RWPE2 (cell line): ENCODE data around the gene ACKR3.

ENCODE experiments used
- ATAC-seq: fragments of 200-7000 bp; cut with Tn5 transposase; 3 replicates; pipeline ENCODE4 v1.9.1; 2021; ENCODE audit warnings: low read depth
- DNase-seq: peaks from one replicate; pipeline ENCODE4 v3.0.0-alpha.2; 2020; ENCODE audit warnings: low spot score
- H3K27ac ChIP-seq: fragments of 450-650 bp; 2 replicates; pipeline ENCODE4 v1.5.1; 2017; ENCODE audit warnings: mild to moderate bottlenecking; ENCODE audit not compliant: poor library complexity, severe bottlenecking
- H3K27me3 ChIP-seq: fragments of 250-450 bp; sonication (Bioruptor Pico); 2 replicates; pipeline ENCODE4 v1.5.1; 2021; ENCODE audit warnings: mild to moderate bottlenecking, moderate library complexity; ENCODE audit not compliant: insufficient read depth, poor library complexity, severe bottlenecking
- H3K36me3 ChIP-seq: fragments of 250-450 bp; sonication (Bioruptor Pico); 2 replicates; pipeline ENCODE4 v1.5.1; 2020; ENCODE audit warnings: low read depth, mild to moderate bottlenecking, moderate library complexity
- H3K4me1 ChIP-seq: fragments of 250-450 bp; sonication (Bioruptor Pico); 2 replicates; pipeline ENCODE4 v1.5.1; 2021; ENCODE audit warnings: mild to moderate bottlenecking, moderate library complexity; ENCODE audit not compliant: insufficient read depth, poor library complexity, severe bottlenecking
- H3K4me3 ChIP-seq: fragments of 250-450 bp; sonication (Bioruptor Pico); 2 replicates; pipeline ENCODE4 v1.5.1; 2021; ENCODE audit warnings: mild to moderate bottlenecking, moderate library complexity; ENCODE audit not compliant: severe bottlenecking
- H3K9me3 ChIP-seq: fragments of 250-450 bp; sonication (Bioruptor Pico); 2 replicates; pipeline ENCODE4 v1.5.1; 2021; ENCODE audit warnings: mild to moderate bottlenecking, moderate library complexity; ENCODE audit not compliant: severe bottlenecking
- TF ChIP-seq, protein P1 (sequence below): fragments of 450-650 bp; IDR thresholded peaks from one replicate; pipeline ENCODE4 v1.5.1; 2017; ENCODE audit warnings: mild to moderate bottlenecking, moderate library complexity; ENCODE audit not compliant: poor library complexity, severe bottlenecking

The ACKR3 gene

DNA sequence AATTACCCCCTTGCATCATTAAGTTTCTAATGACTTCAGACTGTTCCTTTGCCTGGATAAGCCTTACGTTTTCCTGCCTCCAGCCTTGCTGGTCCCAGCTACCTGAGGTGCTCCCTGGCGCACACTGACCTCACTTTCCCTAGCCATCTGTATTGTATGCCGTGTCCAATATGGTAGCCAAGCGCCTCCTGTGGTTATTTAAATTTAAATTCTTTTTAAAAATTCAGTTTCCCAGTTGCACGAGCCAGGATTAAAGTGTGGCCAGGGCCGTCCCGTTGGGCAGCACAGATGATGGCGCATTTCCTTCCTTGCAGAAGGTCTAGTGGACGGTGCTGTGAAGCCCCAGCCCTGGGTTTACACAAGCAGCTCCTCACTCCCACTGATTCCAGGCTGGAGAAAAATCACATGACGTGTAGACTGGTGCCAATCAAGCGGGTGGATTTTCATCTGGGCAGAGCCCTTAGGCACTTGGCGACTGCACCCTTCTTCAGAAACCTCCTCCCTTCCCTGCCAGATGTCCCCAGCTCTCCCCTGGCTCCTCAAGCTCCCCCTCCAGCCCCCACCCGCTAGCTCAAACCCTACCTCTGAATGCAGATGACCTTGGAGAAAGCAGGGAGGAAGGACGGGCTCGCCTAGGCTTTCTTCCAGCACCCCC is 33.9 kb downstream of the ACKR3 start:
- Histone ChIP-seq H3K4me1 (no peaks in the 10 kb centered on the region), H3K27me3 (no peaks in the 10 kb centered on the region)
- ATAC-seq = no peak

DNA sequence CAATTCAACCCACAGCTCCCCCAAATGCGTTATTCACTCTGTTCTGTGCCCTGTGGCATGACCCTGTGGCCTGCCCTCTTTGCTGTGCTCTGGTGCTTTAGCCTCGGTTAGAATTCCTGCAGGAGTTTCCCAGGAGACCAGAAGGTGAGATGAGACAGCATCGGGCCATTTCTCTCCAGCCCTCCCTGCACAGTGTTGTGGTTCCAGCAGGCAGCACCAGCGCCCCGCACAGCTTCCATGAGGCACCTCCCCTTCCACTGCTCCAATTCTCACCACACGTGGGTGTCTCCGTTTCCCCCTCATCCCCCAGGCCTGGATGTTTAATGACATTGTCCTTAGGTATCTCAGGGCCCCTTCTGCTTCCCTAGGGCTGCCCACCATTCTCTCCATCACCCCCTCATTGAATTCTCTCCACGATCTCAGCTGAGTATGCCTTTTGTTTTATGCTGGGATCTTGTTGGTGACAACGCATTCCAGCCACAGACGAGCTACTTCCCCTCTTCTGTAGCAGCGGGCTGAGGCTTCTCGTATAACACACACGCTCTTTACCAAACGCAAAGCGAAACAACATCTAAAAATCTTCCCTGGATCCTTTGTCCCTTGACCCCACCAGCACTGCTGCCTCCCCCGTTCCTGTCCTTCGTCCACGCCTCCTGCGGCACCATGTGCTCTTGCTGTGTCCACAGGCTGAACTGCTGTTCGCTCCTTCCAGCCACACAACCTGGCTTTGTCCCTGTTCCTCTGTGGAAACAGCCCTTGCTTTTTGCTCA is 35.1 kb downstream of the ACKR3 start:
- ATAC-seq (no peak), DNase-seq (no peak)
- TF ChIP-seq, protein P1, sequence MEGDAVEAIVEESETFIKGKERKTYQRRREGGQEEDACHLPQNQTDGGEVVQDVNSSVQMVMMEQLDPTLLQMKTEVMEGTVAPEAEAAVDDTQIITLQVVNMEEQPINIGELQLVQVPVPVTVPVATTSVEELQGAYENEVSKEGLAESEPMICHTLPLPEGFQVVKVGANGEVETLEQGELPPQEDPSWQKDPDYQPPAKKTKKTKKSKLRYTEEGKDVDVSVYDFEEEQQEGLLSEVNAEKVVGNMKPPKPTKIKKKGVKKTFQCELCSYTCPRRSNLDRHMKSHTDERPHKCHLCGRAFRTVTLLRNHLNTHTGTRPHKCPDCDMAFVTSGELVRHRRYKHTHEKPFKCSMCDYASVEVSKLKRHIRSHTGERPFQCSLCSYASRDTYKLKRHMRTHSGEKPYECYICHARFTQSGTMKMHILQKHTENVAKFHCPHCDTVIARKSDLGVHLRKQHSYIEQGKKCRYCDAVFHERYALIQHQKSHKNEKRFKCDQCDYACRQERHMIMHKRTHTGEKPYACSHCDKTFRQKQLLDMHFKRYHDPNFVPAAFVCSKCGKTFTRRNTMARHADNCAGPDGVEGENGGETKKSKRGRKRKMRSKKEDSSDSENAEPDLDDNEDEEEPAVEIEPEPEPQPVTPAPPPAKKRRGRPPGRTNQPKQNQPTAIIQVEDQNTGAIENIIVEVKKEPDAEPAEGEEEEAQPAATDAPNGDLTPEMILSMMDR = no peak
- H3K27me3 ChIP-seq = no peaks in the 10 kb centered on the region
- no peaks in the 10 kb centered on the region for H3K36me3 ChIP-seq
- H3K4me1 ChIP-seq = no peaks in the 10 kb centered on the region
- H3K9me3 ChIP-seq = no peaks in the 10 kb centered on the region
- H3K27ac ChIP-seq = no peak overlapping the region
- H3K4me3 ChIP-seq = no peak overlapping the region

More for the DNA sequence above, 33.9 kb downstream of the ACKR3 start:
- no peaks in the 10 kb centered on the region for H3K9me3 ChIP-seq
- TF ChIP-seq, protein P1 = no peak
- no peaks in the 10 kb centered on the region for H3K36me3 ChIP-seq
- no peak for DNase-seq
- no peak overlapping the region for H3K4me3 ChIP-seq
- H3K27ac ChIP-seq = no peak overlapping the region

- TF ChIP-seq, protein P1 = no peak
- H3K36me3 ChIP-seq = no peaks in the 10 kb centered on the region
- H3K4me3 ChIP-seq = no peak overlapping the region
- ATAC-seq = no peak
- H3K4me1 ChIP-seq = no peaks in the 10 kb centered on the region
- DNase-seq = no peak
- H3K27ac ChIP-seq = no peak overlapping the region
- no peaks in the 10 kb centered on the region for H3K9me3 ChIP-seq
- no peaks in the 10 kb centered on the region for H3K27me3 ChIP-seq
These were observed 35.7 kb downstream of the ACKR3 start for GRCh38 chr2:236605345-236605734.

DNA sequence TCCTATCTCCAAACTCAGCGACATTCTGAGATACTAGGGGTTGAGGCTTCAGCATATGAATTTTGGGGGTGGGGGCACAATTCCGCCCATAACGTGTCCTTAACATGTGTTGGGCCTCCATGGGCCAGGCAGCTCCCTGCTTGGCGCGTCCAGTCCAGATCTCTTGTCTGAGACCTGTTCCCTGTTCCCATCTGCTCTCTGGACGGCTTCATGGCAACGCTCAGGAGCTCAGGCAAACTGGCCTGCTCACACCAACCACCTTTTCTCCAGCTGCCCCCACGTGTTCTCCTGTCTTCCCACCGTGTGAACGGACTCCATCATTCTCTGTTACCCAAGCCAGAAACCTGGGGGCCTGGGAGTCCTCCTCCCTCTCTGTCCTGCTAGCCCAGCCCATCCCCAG is 36.4 kb downstream of the ACKR3 start:
- no peaks in the 10 kb centered on the region for H3K4me1 ChIP-seq
- no peaks in the 10 kb centered on the region for H3K36me3 ChIP-seq
- no peak overlapping the region for H3K4me3 ChIP-seq
- H3K27ac ChIP-seq = no peak overlapping the region
- H3K27me3 ChIP-seq = no peaks in the 10 kb centered on the region
- DNase-seq (no peak), ATAC-seq (no peak)
- H3K9me3 ChIP-seq = no peaks in the 10 kb centered on the region
- TF ChIP-seq, protein P1 = no peak
